Liver (tissue), 9 donors: ENCODE results near the gene GRID1. TPM values are rescaled to one million over a fixed set of nuclear protein-coding genes. Genes with fewer than 3 reads are reported as not detected.

ENCODE experiments used
- DNase-seq: peaks from one replicate; pipeline ENCODE4 v3.0.0-alpha.2; 2017; ENCODE audit warnings: low spot score
- H3K27ac ChIP-seq, 2 donors: one replicate each; pipeline ENCODE4 v1.7.0; 2013; ENCODE audit warnings: inconsistent platforms in 2 of 2, low read length in 2 of 2, control low read depth in 1 of 2, low read depth in 1 of 2, mild to moderate bottlenecking in 1 of 2
- H3K27me3 ChIP-seq, 4 donors: one replicate each; pipeline versions ENCODE4 v1.6.1 to v1.7.0; 2013; ENCODE audit warnings: low read length in 3 of 4, inconsistent platforms in 1 of 4, mild to moderate bottlenecking in 1 of 4, moderate library complexity in 1 of 4; ENCODE audit not compliant: control insufficient read depth in 4 of 4, insufficient read depth in 4 of 4
- H3K36me3 ChIP-seq, 4 donors: one replicate each; pipeline versions ENCODE4 v1.6.1 to v1.7.0; 2013; ENCODE audit warnings: low read length in 3 of 4, mild to moderate bottlenecking in 3 of 4, low read depth in 1 of 4, moderate library complexity in 1 of 4; ENCODE audit not compliant: control insufficient read depth in 4 of 4, insufficient read depth in 3 of 4
- H3K4me1 ChIP-seq, 4 donors: one replicate each; pipeline versions ENCODE4 v1.6.1 to v1.7.0; 2013; ENCODE audit warnings: low read length in 3 of 4, mild to moderate bottlenecking in 3 of 4, moderate library complexity in 1 of 4; ENCODE audit not compliant: control insufficient read depth in 4 of 4, insufficient read depth in 4 of 4
- H3K4me3 ChIP-seq, 3 donors: one replicate each; pipeline versions ENCODE4 v1.6.1 to v1.7.0; 2013; ENCODE audit warnings: low read length in 3 of 3, control low read depth in 1 of 3, low read depth in 1 of 3, mild to moderate bottlenecking in 1 of 3
- H3K9ac ChIP-seq, 2 donors: one replicate each; pipeline ENCODE4 v1.7.0; 2013; ENCODE audit warnings: low read length in 2 of 2, mild to moderate bottlenecking in 2 of 2, moderate library complexity in 2 of 2, control low read depth in 1 of 2, low read depth in 1 of 2
- H3K9me3 ChIP-seq, 4 donors: one replicate each; pipeline versions ENCODE4 v1.6.1 to v1.7.0; 2013; ENCODE audit warnings: low read length in 3 of 4; ENCODE audit not compliant: control insufficient read depth in 4 of 4
- ATF3 ChIP-seq: IDR thresholded peaks from 2 replicates; pipeline ENCODE4 v1.6.1; 2016; ENCODE audit warnings: antibody characterized with exemption
- CTCF ChIP-seq: fragments of 150-350 bp; IDR thresholded peaks from 2 replicates; pipeline ENCODE4 v1.5.1; 2017; ENCODE audit warnings: improper control_type of control experiment, low read depth, low read length; ENCODE audit not compliant: missing input control
- EGR1 ChIP-seq, 2 donors: IDR thresholded peaks; 2 replicates each; pipeline ENCODE4 v1.6.1; 2016 to 2018; ENCODE audit warnings: antibody characterized with exemption in 2 of 2, low read depth in 2 of 2
- FOXA1 ChIP-seq: IDR thresholded peaks from 2 replicates; pipeline ENCODE4 v1.6.1; 2016; ENCODE audit warnings: antibody characterized with exemption
- FOXA2 ChIP-seq: IDR thresholded peaks from 2 replicates; pipeline ENCODE4 v1.6.1; 2016; ENCODE audit warnings: antibody characterized with exemption
- GABPA ChIP-seq, 2 donors: IDR thresholded peaks in 1 of 2; conservative IDR thresholded peaks in 1 of 2; 2 replicates each; pipeline ENCODE4 v1.6.1; 2016; ENCODE audit warnings: antibody characterized with exemption in 2 of 2, mild to moderate bottlenecking in 1 of 2, moderate library complexity in 1 of 2
- HNF4A ChIP-seq, 2 donors: conservative IDR thresholded peaks; 2 replicates each; pipeline ENCODE4 v1.6.1; 2016; ENCODE audit warnings: antibody characterized with exemption in 2 of 2, mild to moderate bottlenecking in 2 of 2
- HNF4G ChIP-seq: IDR thresholded peaks from 2 replicates; pipeline ENCODE4 v1.6.1; 2016; ENCODE audit warnings: antibody characterized with exemption
- JUND ChIP-seq, 2 donors: IDR thresholded peaks; 2 replicates each; pipeline ENCODE4 v1.6.1; 2016; ENCODE audit warnings: antibody characterized with exemption in 2 of 2
- MAX ChIP-seq: IDR thresholded peaks from 2 replicates; pipeline ENCODE4 v1.6.1; 2016; ENCODE audit warnings: antibody characterized with exemption
- NR2F2 ChIP-seq: IDR thresholded peaks from 2 replicates; pipeline ENCODE4 v1.6.1; 2016; ENCODE audit warnings: antibody characterized with exemption
- RAD21 ChIP-seq, 2 donors: IDR thresholded peaks; 2 replicates each; pipeline ENCODE4 v1.6.1; 2016; ENCODE audit warnings: antibody characterized with exemption in 2 of 2, mild to moderate bottlenecking in 2 of 2
- REST ChIP-seq: IDR thresholded peaks from 2 replicates; pipeline ENCODE4 v1.6.1; 2016; ENCODE audit warnings: antibody characterized with exemption, mild to moderate bottlenecking
- RXRA ChIP-seq, 2 donors: IDR thresholded peaks; 2 replicates each; pipeline ENCODE4 v1.6.1; 2017 to 2018; ENCODE audit warnings: antibody characterized with exemption in 2 of 2, mild to moderate bottlenecking in 1 of 2
- SP1 ChIP-seq: IDR thresholded peaks from 2 replicates; pipeline ENCODE4 v1.6.1; 2018; ENCODE audit warnings: antibody characterized with exemption, mild to moderate bottlenecking
- TAF1 ChIP-seq: conservative IDR thresholded peaks from 2 replicates; pipeline ENCODE4 v1.6.1; 2016; ENCODE audit warnings: antibody characterized with exemption, mild to moderate bottlenecking
- YY1 ChIP-seq: IDR thresholded peaks from 2 replicates; pipeline ENCODE4 v1.6.1; 2016; ENCODE audit warnings: antibody characterized with exemption, mild to moderate bottlenecking
- ZBTB33 ChIP-seq: IDR thresholded peaks from 2 replicates; pipeline ENCODE4 v1.6.1; 2016; ENCODE audit warnings: antibody characterized with exemption
- WGBS: extraction: QIAGEN DNeasy Blood & Tissue Kit; methylation state at CpG from one replicate; pipeline ENCODE4 v1.1.7; 2013; 5-methylcytosine and 5-hydroxymethylcytosine counted together
- polyA plus RNA-seq, 2 donors: library from polyadenylated mRNA; stranded (reverse) in 1 of 2; unstranded in 1 of 2; fragments of 200-250 nt in 1 of 2; fragments of >200 nt in 1 of 2; fragmentation: Nextera tagmentation in 1 of 2; extraction: Ambion mirVana in 1 of 2; gene quantifications; one replicate each; pipeline versions ENCODE4 v1.2.1 to v1.2.3, GENCODE V29; 2013 to 2015
- total RNA-seq, 2 donors: library from RNA; depleted of rRNA; stranded (reverse); fragments of >200 nt; gene quantifications; one replicate each; pipeline ENCODE4 v1.2.3, GENCODE V29; 2014
- donor health status: healthy.
- donor health status: healthy.
- donor health status: healthy.
- donor health status: healthy.
- donor health status: healthy.

The GRID1 gene
- total and polyA plus RNA-seq, 4 donors = 0.09 to 0.17 (median 0.14) TPM; not detected in 1

- 50% methylated on average over 4 of the region's 4 CpGs for WGBS
- TF ChIP-seq RXRA (IDR thresholded peaks at IDR 0.05) = no peak
- H3K4me3 ChIP-seq = no peak overlapping the region
- no peak for DNase-seq
- no peak overlapping the region for H3K27ac ChIP-seq
- H3K36me3 ChIP-seq = no peaks in the 10 kb centered on the region
- H3K9me3 ChIP-seq = no peaks in the 10 kb centered on the region
- H3K9ac ChIP-seq = no peak overlapping the region
- H3K4me1 ChIP-seq = no peaks in the 10 kb centered on the region
- H3K27me3 ChIP-seq = peaks cover 0 to 2% (median 0%) of the 10 kb centered on the region in 4 donors
Observed at GRCh38 chr10:85657476-85658113, 709.0 kb downstream of the GRID1 start.

- Histone ChIP-seq H3K9ac (no peak overlapping the region), H3K27ac (no peak overlapping the region), H3K36me3 (no peaks in the 10 kb centered on the region), H3K4me3 (no peak overlapping the region), H3K27me3 (peaks cover 0 to 2% (median 0%) of the 10 kb centered on the region in 4 donors), H3K9me3 (no peaks in the 10 kb centered on the region), H3K4me1 (no peaks in the 10 kb centered on the region)
- TF ChIP-seq HNF4G (no peak), EGR1 (IDR thresholded peaks at IDR 0.05; ENCODE audit: low read depth in 2 of 2) (no peak), YY1 (no peak), SP1 (no peak), RXRA (IDR thresholded peaks at IDR 0.05) (no peak), FOXA2 (no peak), JUND (IDR thresholded peaks at IDR 0.05) (no peak), MAX (no peak), ATF3 (no peak), NR2F2 (no peak), REST (no peak), RAD21 (IDR thresholded peaks at IDR 0.05) (no peak), HNF4A (conservative IDR thresholded peaks at IDR 0.05) (no peak), CTCF (no peak), GABPA (IDR thresholded peaks at IDR 0.05 in 1 of 2, conservative IDR thresholded peaks at IDR 0.05 in 1 of 2) (no peak), TAF1 (no peak), FOXA1 (no peak), ZBTB33 (no peak)
- 51% methylated on average over 2 of the region's 2 CpGs for WGBS
- DNase-seq = no peak
Observed at GRCh38 chr10:85655411-85655810, 711.2 kb downstream of the GRID1 start.
